GM23338 (cell line): ENCODE data around the gene GPC6. TPM values are rescaled to one million over a fixed set of nuclear protein-coding genes. Genes with fewer than 3 reads are reported as not detected.
A peak's percentile ranks its signal among the peaks of the same experiment; 100 is the strongest.

Experiments
- ATAC-seq: fragments of 200-7000 bp; cut with Tn5 transposase; 3 replicates; pipeline ENCODE4 v1.9.1; 2020
- DNase-seq: peaks from one replicate; pipeline ENCODE4 v3.0.0-alpha.2; 2015; ENCODE audit warnings: low spot score
- H2AFZ ChIP-seq: fragments of 200-600 bp; sonication (generic); 2 replicates; pipeline ENCODE4 v1.8.0; 2016; ENCODE audit warnings: antibody characterized with exemption, mild to moderate bottlenecking, moderate library complexity
- H3F3A ChIP-seq: fragments of 200-600 bp; sonication (generic); replicated peaks from 2 replicates; pipeline ENCODE4 v1.8.0; 2017; ENCODE audit warnings: antibody characterized with exemption, mixed run types, low read depth
- H3K27ac ChIP-seq: fragments of 200-600 bp; sonication (generic); 2 replicates; pipeline ENCODE4 v1.6.1; 2016; ENCODE audit warnings: low read depth
- H3K27me3 ChIP-seq: fragments of 200-600 bp; sonication (generic); 2 replicates; pipeline ENCODE4 v1.8.0; 2016; ENCODE audit warnings: mild to moderate bottlenecking, mixed run types, moderate library complexity; ENCODE audit not compliant: insufficient read depth
- H3K36me3 ChIP-seq: fragments of 200-600 bp; sonication (generic); 2 replicates; pipeline ENCODE4 v1.8.0; 2016; ENCODE audit warnings: mild to moderate bottlenecking; ENCODE audit not compliant: insufficient read depth
- H3K4me1 ChIP-seq: fragments of 200-600 bp; sonication (generic); 2 replicates; pipeline ENCODE4 v1.8.0; 2016; ENCODE audit warnings: mild to moderate bottlenecking, moderate library complexity; ENCODE audit not compliant: insufficient read depth
- H3K4me2 ChIP-seq: fragments of 200-600 bp; sonication (generic); 2 replicates; pipeline ENCODE4 v1.7.1; 2017; ENCODE audit warnings: mixed run types
- H3K4me3 ChIP-seq: fragments of 200-600 bp; sonication (generic); 2 replicates; pipeline ENCODE4 v1.6.1; 2016; ENCODE audit warnings: mixed run types
- H3K79me2 ChIP-seq: fragments of 200-600 bp; sonication (generic); replicated peaks from 2 replicates; pipeline ENCODE4 v1.8.0; 2017; ENCODE audit warnings: mild to moderate bottlenecking; ENCODE audit not compliant: insufficient read depth
- H3K9me2 ChIP-seq: fragments of 200-600 bp; sonication (generic); 2 replicates; pipeline ENCODE4 v1.8.0; 2017; ENCODE audit not compliant: insufficient read depth
- H4K20me1 ChIP-seq: fragments of 200-600 bp; sonication (generic); replicated peaks from 2 replicates; pipeline ENCODE4 v1.8.0; 2017; ENCODE audit warnings: mild to moderate bottlenecking; ENCODE audit not compliant: insufficient read depth
- H3K27ac Mint-ChIP-seq: 2 replicates; pipeline ENCODE4 v1.8.0; 2020; ENCODE audit warnings: inconsistent platforms, mild to moderate bottlenecking, moderate library complexity, mixed read lengths
- H3K27me3 Mint-ChIP-seq: 3 replicates; pipeline ENCODE4 v1.8.0; 2022; ENCODE audit warnings: low read depth, mild to moderate bottlenecking, moderate library complexity, mixed read lengths, inconsistent platforms; ENCODE audit not compliant: insufficient read depth, poor library complexity
- H3K36me3 Mint-ChIP-seq: 3 replicates; pipeline ENCODE4 v1.8.0; 2021; ENCODE audit warnings: low read depth, mild to moderate bottlenecking, inconsistent platforms, moderate library complexity, mixed read lengths
- H3K4me1 Mint-ChIP-seq: 3 replicates; pipeline ENCODE4 v1.8.0; 2020; ENCODE audit warnings: mild to moderate bottlenecking, inconsistent platforms, mixed read lengths
- H3K4me3 Mint-ChIP-seq: 3 replicates; pipeline ENCODE4 v1.8.0; 2021; ENCODE audit warnings: moderate library complexity, mild to moderate bottlenecking, inconsistent platforms, mixed read lengths
- H3K9me3 Mint-ChIP-seq: 3 replicates; pipeline ENCODE4 v1.8.0; 2020; ENCODE audit warnings: moderate library complexity, mild to moderate bottlenecking, inconsistent platforms, mixed read lengths
- CREB1 ChIP-seq: fragments of 250-450 bp; sonication (Bioruptor Pico); IDR thresholded peaks from 2 replicates; pipeline ENCODE4 v1.5.0; 2020; ENCODE audit warnings: low read depth, mild to moderate bottlenecking, moderate library complexity
- EZH2 ChIP-seq: fragments of 200-600 bp; sonication (generic); IDR thresholded peaks from one replicate; pipeline ENCODE4 v1.8.0; 2017; ENCODE audit warnings: antibody characterized with exemption, mild to moderate bottlenecking, low read depth; ENCODE audit not compliant: unreplicated experiment
- EZH2phosphoT487 ChIP-seq: fragments of 200-600 bp; sonication (generic); IDR thresholded peaks from one replicate; pipeline ENCODE4 v1.8.1; 2018; ENCODE audit warnings: antibody characterized with exemption; ENCODE audit not compliant: unreplicated experiment
- JUNB ChIP-seq: IDR thresholded peaks from one replicate; pipeline ENCODE4 v1.6.1; 2016; ENCODE audit warnings: antibody characterized with exemption; ENCODE audit not compliant: unreplicated experiment
- NANOG ChIP-seq: IDR thresholded peaks from 2 replicates; pipeline ENCODE4 v1.6.1; 2016; ENCODE audit warnings: antibody characterized with exemption, borderline replicate concordance
- POLR2AphosphoS5 ChIP-seq: IDR thresholded peaks from 2 replicates; pipeline ENCODE4 v1.6.1; 2016; ENCODE audit warnings: antibody characterized with exemption, low read depth
- STAT1 ChIP-seq: IDR thresholded peaks from one replicate; pipeline ENCODE4 v1.6.1; 2016; ENCODE audit warnings: antibody characterized with exemption; ENCODE audit not compliant: unreplicated experiment
- ZNF114 ChIP-seq: fragments of 250-450 bp; sonication (Bioruptor Pico); IDR thresholded peaks from 2 replicates; pipeline ENCODE4 v1.5.0; 2020; ENCODE audit warnings: mild to moderate bottlenecking, moderate library complexity
- ZNF331 ChIP-seq: fragments of 250-450 bp; sonication (Bioruptor Pico); IDR thresholded peaks from 2 replicates; pipeline ENCODE4 v1.5.0; 2020; ENCODE audit warnings: low read depth, mild to moderate bottlenecking, moderate library complexity
- polyA plus RNA-seq: library from polyadenylated mRNA; unstranded; fragments of >200 nt; fragmentation: Nextera tagmentation; extraction: Ambion mirVana; gene quantifications from 2 replicates; pipeline ENCODE4 v1.2.1, GENCODE V29; 2016
- total RNA-seq: library from RNA; depleted of rRNA; stranded (reverse); fragments of >200 nt; shearing (Covaris generic); gene quantifications from 2 replicates; pipeline ENCODE4 v1.2.3, GENCODE V29; 2014
- TF ChIP-seq, protein P1 (sequence below): IDR thresholded peaks from 2 replicates; pipeline ENCODE4 v1.6.1; 2016; ENCODE audit warnings: antibody characterized with exemption
- TF ChIP-seq, protein P2 (sequence below): IDR thresholded peaks from one replicate; pipeline ENCODE4 v1.6.1; 2018; ENCODE audit warnings: antibody characterized with exemption; ENCODE audit not compliant: unreplicated experiment
- TF ChIP-seq, protein P3 (sequence below): fragments of 250-450 bp; sonication (Bioruptor Pico); IDR thresholded peaks from 2 replicates; pipeline ENCODE4 v1.5.0; 2020; ENCODE audit warnings: mild to moderate bottlenecking, moderate library complexity
- TF ChIP-seq, protein P4 (sequence below), 2 experiments: fragments of 200-600 bp in 1 of 2; sonication (generic) in 1 of 2; conservative IDR thresholded peaks; 2 replicates each; pipeline versions ENCODE4 v1.5.1 to v1.6.1; 2016 to 2017; ENCODE audit warnings: antibody characterized with exemption in 2 of 2, low read depth in 2 of 2, mild to moderate bottlenecking in 2 of 2, moderate library complexity in 1 of 2

GPC6 gene
- total and polyA plus RNA-seq, 2 experiments from 2014 or later: 6.4 to 28.6 TPM

DNA sequence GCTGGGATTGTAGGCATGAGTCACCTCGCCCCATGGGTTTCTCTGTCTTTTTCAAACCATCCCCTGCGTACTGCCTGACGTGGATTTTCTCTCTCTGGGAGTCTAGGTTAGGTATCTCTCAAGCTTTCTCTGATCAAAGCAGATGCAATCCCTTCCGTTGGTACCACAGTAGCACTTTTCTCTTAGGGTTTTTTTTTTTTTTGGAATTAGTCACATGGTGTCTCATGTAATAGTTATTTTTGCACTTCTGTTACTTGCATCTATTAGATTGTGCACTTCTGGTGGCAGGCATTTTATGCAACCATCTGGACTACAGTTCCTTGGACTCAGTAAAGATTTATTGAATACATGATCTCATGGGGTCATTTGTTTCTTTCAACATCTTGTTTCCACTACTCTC is 72.1 kb downstream of the GPC6 start:
- peaks cover 11% of the 10 kb centered on the region for H3K9me2 ChIP-seq
- H4K20me1 ChIP-seq: no peaks in the 10 kb centered on the region
- Mint-ChIP-seq H3K9me3 (no peaks in the 10 kb centered on the region), H3K4me1 (peaks cover 11% of the 10 kb centered on the region), H3K27ac (peak overlapping the region; percentile 75; the same call in 1 of the 2 replicates), H3K36me3 (no peaks in the 10 kb centered on the region), H3K4me3 (no peak overlapping the region), H3K27me3 (peaks cover 2% of the 10 kb centered on the region)
- no peak overlapping the region for H3K27ac ChIP-seq
- no peak overlapping the region for H3K4me3 ChIP-seq
- TF ChIP-seq POLR2AphosphoS5 (no peak), STAT1 (no peak), EZH2phosphoT487 (no peak), NANOG (no peak), CREB1 (CRISPR knock-in tag) (no peak), ZNF114 (CRISPR knock-in tag) (no peak), JUNB (no peak), ZNF331 (CRISPR knock-in tag) (no peak), EZH2 (no peak)
- TF ChIP-seq, protein P1, sequence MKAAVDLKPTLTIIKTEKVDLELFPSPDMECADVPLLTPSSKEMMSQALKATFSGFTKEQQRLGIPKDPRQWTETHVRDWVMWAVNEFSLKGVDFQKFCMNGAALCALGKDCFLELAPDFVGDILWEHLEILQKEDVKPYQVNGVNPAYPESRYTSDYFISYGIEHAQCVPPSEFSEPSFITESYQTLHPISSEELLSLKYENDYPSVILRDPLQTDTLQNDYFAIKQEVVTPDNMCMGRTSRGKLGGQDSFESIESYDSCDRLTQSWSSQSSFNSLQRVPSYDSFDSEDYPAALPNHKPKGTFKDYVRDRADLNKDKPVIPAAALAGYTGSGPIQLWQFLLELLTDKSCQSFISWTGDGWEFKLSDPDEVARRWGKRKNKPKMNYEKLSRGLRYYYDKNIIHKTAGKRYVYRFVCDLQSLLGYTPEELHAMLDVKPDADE: no peak
- TF ChIP-seq, protein P2, sequence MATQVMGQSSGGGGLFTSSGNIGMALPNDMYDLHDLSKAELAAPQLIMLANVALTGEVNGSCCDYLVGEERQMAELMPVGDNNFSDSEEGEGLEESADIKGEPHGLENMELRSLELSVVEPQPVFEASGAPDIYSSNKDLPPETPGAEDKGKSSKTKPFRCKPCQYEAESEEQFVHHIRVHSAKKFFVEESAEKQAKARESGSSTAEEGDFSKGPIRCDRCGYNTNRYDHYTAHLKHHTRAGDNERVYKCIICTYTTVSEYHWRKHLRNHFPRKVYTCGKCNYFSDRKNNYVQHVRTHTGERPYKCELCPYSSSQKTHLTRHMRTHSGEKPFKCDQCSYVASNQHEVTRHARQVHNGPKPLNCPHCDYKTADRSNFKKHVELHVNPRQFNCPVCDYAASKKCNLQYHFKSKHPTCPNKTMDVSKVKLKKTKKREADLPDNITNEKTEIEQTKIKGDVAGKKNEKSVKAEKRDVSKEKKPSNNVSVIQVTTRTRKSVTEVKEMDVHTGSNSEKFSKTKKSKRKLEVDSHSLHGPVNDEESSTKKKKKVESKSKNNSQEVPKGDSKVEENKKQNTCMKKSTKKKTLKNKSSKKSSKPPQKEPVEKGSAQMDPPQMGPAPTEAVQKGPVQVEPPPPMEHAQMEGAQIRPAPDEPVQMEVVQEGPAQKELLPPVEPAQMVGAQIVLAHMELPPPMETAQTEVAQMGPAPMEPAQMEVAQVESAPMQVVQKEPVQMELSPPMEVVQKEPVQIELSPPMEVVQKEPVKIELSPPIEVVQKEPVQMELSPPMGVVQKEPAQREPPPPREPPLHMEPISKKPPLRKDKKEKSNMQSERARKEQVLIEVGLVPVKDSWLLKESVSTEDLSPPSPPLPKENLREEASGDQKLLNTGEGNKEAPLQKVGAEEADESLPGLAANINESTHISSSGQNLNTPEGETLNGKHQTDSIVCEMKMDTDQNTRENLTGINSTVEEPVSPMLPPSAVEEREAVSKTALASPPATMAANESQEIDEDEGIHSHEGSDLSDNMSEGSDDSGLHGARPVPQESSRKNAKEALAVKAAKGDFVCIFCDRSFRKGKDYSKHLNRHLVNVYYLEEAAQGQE: no peak
- TF ChIP-seq, protein P3, sequence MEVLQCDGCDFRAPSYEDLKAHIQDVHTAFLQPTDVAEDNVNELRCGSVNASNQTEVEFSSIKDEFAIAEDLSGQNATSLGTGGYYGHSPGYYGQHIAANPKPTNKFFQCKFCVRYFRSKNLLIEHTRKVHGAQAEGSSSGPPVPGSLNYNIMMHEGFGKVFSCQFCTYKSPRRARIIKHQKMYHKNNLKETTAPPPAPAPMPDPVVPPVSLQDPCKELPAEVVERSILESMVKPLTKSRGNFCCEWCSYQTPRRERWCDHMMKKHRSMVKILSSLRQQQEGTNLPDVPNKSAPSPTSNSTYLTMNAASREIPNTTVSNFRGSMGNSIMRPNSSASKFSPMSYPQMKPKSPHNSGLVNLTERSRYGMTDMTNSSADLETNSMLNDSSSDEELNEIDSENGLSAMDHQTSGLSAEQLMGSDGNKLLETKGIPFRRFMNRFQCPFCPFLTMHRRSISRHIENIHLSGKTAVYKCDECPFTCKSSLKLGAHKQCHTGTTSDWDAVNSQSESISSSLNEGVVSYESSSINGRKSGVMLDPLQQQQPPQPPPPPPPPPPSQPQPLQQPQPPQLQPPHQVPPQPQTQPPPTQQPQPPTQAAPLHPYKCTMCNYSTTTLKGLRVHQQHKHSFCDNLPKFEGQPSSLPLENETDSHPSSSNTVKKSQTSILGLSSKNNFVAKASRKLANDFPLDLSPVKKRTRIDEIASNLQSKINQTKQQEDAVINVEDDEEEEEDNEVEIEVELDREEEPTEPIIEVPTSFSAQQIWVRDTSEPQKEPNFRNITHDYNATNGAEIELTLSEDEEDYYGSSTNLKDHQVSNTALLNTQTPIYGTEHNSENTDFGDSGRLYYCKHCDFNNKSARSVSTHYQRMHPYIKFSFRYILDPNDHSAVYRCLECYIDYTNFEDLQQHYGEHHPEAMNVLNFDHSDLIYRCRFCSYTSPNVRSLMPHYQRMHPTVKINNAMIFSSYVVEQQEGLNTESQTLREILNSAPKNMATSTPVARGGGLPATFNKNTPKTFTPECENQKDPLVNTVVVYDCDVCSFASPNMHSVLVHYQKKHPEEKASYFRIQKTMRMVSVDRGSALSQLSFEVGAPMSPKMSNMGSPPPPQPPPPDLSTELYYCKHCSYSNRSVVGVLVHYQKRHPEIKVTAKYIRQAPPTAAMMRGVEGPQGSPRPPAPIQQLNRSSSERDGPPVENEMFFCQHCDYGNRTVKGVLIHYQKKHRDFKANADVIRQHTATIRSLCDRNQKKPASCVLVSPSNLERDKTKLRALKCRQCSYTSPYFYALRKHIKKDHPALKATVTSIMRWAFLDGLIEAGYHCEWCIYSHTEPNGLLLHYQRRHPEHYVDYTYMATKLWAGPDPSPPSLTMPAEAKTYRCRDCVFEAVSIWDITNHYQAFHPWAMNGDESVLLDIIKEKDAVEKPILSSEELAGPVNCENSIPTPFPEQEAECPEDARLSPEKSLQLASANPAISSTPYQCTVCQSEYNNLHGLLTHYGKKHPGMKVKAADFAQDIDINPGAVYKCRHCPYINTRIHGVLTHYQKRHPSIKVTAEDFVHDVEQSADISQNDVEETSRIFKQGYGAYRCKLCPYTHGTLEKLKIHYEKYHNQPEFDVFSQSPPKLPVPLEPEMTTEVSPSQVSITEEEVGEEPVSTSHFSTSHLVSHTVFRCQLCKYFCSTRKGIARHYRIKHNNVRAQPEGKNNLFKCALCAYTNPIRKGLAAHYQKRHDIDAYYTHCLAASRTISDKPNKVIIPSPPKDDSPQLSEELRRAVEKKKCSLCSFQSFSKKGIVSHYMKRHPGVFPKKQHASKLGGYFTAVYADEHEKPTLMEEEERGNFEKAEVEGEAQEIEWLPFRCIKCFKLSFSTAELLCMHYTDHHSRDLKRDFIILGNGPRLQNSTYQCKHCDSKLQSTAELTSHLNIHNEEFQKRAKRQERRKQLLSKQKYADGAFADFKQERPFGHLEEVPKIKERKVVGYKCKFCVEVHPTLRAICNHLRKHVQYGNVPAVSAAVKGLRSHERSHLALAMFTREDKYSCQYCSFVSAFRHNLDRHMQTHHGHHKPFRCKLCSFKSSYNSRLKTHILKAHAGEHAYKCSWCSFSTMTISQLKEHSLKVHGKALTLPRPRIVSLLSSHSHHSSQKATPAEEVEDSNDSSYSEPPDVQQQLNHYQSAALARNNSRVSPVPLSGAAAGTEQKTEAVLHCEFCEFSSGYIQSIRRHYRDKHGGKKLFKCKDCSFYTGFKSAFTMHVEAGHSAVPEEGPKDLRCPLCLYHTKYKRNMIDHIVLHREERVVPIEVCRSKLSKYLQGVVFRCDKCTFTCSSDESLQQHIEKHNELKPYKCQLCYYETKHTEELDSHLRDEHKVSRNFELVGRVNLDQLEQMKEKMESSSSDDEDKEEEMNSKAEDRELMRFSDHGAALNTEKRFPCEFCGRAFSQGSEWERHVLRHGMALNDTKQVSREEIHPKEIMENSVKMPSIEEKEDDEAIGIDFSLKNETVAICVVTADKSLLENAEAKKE (CRISPR knock-in tag): no peak
- TF ChIP-seq, protein P4, sequence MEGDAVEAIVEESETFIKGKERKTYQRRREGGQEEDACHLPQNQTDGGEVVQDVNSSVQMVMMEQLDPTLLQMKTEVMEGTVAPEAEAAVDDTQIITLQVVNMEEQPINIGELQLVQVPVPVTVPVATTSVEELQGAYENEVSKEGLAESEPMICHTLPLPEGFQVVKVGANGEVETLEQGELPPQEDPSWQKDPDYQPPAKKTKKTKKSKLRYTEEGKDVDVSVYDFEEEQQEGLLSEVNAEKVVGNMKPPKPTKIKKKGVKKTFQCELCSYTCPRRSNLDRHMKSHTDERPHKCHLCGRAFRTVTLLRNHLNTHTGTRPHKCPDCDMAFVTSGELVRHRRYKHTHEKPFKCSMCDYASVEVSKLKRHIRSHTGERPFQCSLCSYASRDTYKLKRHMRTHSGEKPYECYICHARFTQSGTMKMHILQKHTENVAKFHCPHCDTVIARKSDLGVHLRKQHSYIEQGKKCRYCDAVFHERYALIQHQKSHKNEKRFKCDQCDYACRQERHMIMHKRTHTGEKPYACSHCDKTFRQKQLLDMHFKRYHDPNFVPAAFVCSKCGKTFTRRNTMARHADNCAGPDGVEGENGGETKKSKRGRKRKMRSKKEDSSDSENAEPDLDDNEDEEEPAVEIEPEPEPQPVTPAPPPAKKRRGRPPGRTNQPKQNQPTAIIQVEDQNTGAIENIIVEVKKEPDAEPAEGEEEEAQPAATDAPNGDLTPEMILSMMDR (conservative IDR thresholded peaks at IDR 0.05; ENCODE audit: low read depth in 2 of 2): no peak
- peaks cover 7% of the 10 kb centered on the region for H3K4me1 ChIP-seq
- H3K36me3 ChIP-seq: no peaks in the 10 kb centered on the region
- DNase-seq: no peak
- H3K4me2 ChIP-seq: no peak overlapping the region
- H2AFZ ChIP-seq: no peak overlapping the region
- H3K79me2 ChIP-seq: peaks cover 34% of the 10 kb centered on the region
- no peak for ATAC-seq
- no peaks in the 10 kb centered on the region for H3K27me3 ChIP-seq
- H3F3A ChIP-seq: no peaks in the 10 kb centered on the region
